Activated naive CD8-positive, alpha-beta T cell treated with anti-CD3 and anti-CD28 coated beads for 36 hours (primary cell): Measurements from ENCODE around the gene UCK2. TPM values are rescaled to one million over a fixed set of nuclear protein-coding genes. Genes with fewer than 3 reads are reported as not detected.

Experiments used
- total RNA-seq, 2 experiments: library from RNA; stranded (reverse); gene quantifications; one replicate each; pipeline ENCODE4 v1.2.3, GENCODE V29; 2021

The UCK2 gene
- total RNA-seq, 2 experiments from 2014 or later, result 88.6 to 92.2 TPM

Other genes with a start within 250 kb of the UCK2 start
- gene MGST3, start 196.4 kb upstream of the UCK2 start, total RNA-seq, result 10 to 100 TPM; 31.7 to 33.3 TPM
- 10 to 100 TPM; 41.3 to 43.6 TPM for gene ALDH9A1, start 129.1 kb upstream of the UCK2 start, total RNA-seq
- 10 to 100 TPM; 79.9 to 81.1 TPM for gene TMCO1, start 58.7 kb upstream of the UCK2 start, total RNA-seq